ENCODE data around the gene PSMD13. TPM values are rescaled to one million over a fixed set of nuclear protein-coding genes. Genes with fewer than 3 reads are reported as not detected.

The PSMD13 gene
- total and polyA plus RNA-seq, 2 of the 4 experiments (the other 2 are of a cell fraction), result 177 to 217 TPM

DNA sequence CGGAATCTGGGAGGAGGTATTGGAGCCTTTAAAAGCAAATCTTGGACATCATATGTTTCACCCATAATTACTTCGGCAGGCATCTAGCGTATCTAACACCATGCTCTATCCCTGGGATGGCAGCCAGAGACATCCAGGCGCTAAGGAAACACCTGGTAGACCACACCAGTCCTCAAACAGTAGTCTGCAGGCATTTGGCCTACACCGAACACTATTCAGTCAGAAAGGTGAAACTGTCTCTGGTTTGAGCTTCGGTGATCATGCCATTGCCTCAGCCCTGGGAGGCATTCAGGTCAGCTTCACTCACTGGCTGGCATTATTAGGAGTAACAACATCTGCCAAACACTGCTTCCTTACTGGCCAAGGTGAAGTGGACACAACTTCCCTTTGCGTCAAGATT is 12.4 kb upstream of the PSMD13 start:
- Histone ChIP-seq H2BK120ac (ENCODE audit: low read depth, low read length) (no peak overlapping the region), H2BK5ac (ENCODE audit: low read depth, low read length, poor library complexity, severe bottlenecking) (no peak overlapping the region), H3K4me3 (ENCODE audit: insufficient read depth, low read depth, low read length) (no peak overlapping the region), H2AFZ (replicated peaks; ENCODE audit: low read length, poor library complexity) (no peak overlapping the region), H3K9me1 (ENCODE audit: insufficient read depth, low read length) (no peaks in the 10 kb centered on the region), H3K9me3 (ENCODE audit: control insufficient read depth, insufficient read depth, low read length) (no peaks in the 10 kb centered on the region), H3K79me1 (ENCODE audit: low read depth in 1 of 2, low read length in 2 of 2) (peaks cover 8 to 24% of the 10 kb centered on the region in 2 experiments; a peak in 3 of 4 replicates), H2BK15ac (ENCODE audit: low read depth, low read length) (no peak overlapping the region; the same call in 2 of the 3 replicates), H3K36me3 (ENCODE audit: control insufficient read depth, insufficient read depth, low read length) (peaks cover 8% of the 10 kb centered on the region), H2AK9ac (replicated peaks; ENCODE audit: low read depth, low read length, poor library complexity) (no peak overlapping the region), H4K5ac (ENCODE audit: low read depth, low read length) (no peak overlapping the region), H4K8ac (ENCODE audit: low read depth in 2 of 2, low read length in 2 of 2) (no peak overlapping the region), H3K18ac (ENCODE audit: low read depth, low read length) (no peak overlapping the region), H4K91ac (ENCODE audit: insufficient read depth, low read depth, low read length) (no peak overlapping the region), H3K9ac (ENCODE audit: low read depth, low read length) (no peak overlapping the region), H4K20me1 (ENCODE audit: insufficient read depth, low read length) (peaks cover 3% of the 10 kb centered on the region; the same call in 1 of the 2 replicates), H3K4me1 (ENCODE audit: control insufficient read depth, insufficient read depth, low read length) (peaks cover 3% of the 10 kb centered on the region; the same call in 1 of the 2 replicates), H3K27ac (ENCODE audit: insufficient read depth, low read length) (no peak overlapping the region), H3K4me2 (ENCODE audit: low read depth, low read length) (no peak overlapping the region), H3K56ac (ENCODE audit: extremely low read depth, insufficient read depth, low read length) (0 out of 2 replicates have a peak overlapping the region, but pooled peaks have one; percentile 23), H3K27me3 (ENCODE audit: control insufficient read depth, insufficient read depth, low read length) (no peaks in the 10 kb centered on the region), H3K23ac (ENCODE audit: low read depth, low read length) (no peak overlapping the region), H3K14ac (replicated peaks; ENCODE audit: low read depth, low read length) (no peak overlapping the region), H3K4ac (ENCODE audit: low read depth, low read length) (no peak overlapping the region), H2AK5ac (ENCODE audit: low read depth, low read length) (no peak overlapping the region), H2BK20ac (ENCODE audit: low read depth, low read length) (no peak overlapping the region)
- ChIA-PET CTCF (interaction anchor here (0.9 kb wide), 1 partner anchor 8 kb away, joined by 3 read pairs; no protein-coding TSS in a partner anchor), POLR2A (ENCODE audit: unreplicated experiment) (no interaction called here)
- dilution Hi-C loops (cut with HindIII; ENCODE audit: low sequenced_read_pairs, unreplicated experiment) (no loop called here), in situ Hi-C loops (cut with MboI; ENCODE audit: low sequenced_read_pairs) (loop anchor here (10.0 kb wide), 1 partner anchor 60 kb away; the partner anchor contains the start of gene PGGHG), intact Hi-C loops (cut with micrococcal nuclease) (no loop called here)
- DNase-seq, result no peak
- no TSS peak for BruUV-seq (replicated peaks)
- 100% methylated on average over 2 of the region's 7 CpGs; no CpG with 5 or more reads in 1 of the 2 experiments for WGBS, 2 experiments (ENCODE audit: extremely low coverage in 2 of 2, insufficient read length in 1 of 2)
- no peak for ATAC-seq (ENCODE audit: low read depth)
- TF ChIP-seq BHLHE40 (IDR thresholded peaks at IDR 0.05; ENCODE audit: low read depth, low read length), result no peak
- no peak for TF ChIP-seq CHD1 (IDR thresholded peaks at IDR 0.05; ENCODE audit: low read depth, low read length)
- no peak for TF ChIP-seq USF2 (IDR thresholded peaks at IDR 0.05; ENCODE audit: low read depth, low read length)
- TF ChIP-seq CTCF (conservative IDR thresholded peaks at IDR 0.05; ENCODE audit: low read depth, low read length), result no peak
- no peak for TF ChIP-seq MXI1 (IDR thresholded peaks at IDR 0.05; ENCODE audit: borderline replicate concordance, low read depth, low read length)
- TF ChIP-seq NFE2L2 (IDR thresholded peaks at IDR 0.05; ENCODE audit: low read depth, low read length), result no peak
- TF ChIP-seq, protein P1, sequence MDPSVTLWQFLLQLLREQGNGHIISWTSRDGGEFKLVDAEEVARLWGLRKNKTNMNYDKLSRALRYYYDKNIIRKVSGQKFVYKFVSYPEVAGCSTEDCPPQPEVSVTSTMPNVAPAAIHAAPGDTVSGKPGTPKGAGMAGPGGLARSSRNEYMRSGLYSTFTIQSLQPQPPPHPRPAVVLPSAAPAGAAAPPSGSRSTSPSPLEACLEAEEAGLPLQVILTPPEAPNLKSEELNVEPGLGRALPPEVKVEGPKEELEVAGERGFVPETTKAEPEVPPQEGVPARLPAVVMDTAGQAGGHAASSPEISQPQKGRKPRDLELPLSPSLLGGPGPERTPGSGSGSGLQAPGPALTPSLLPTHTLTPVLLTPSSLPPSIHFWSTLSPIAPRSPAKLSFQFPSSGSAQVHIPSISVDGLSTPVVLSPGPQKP (IDR thresholded peaks at IDR 0.05; ENCODE audit: borderline replicate concordance, low read depth, low read length), result no peak
- TF ChIP-seq CEBPB (IDR thresholded peaks at IDR 0.05; ENCODE audit: low read depth, low read length), result no peak
- no peak for TF ChIP-seq POLR2A (IDR thresholded peaks at IDR 0.05; ENCODE audit: low read depth, low read length)
- TF ChIP-seq SMC3 (IDR thresholded peaks at IDR 0.05; ENCODE audit: low read depth, low read length), result no peak
- TF ChIP-seq FOS (IDR thresholded peaks at IDR 0.05; ENCODE audit: low read depth, low read length), result no peak
- no peak for TF ChIP-seq RFX5 (IDR thresholded peaks at IDR 0.05; ENCODE audit: low read depth, low read length)
- TF ChIP-seq RCOR1 (IDR thresholded peaks at IDR 0.05; ENCODE audit: insufficient replicate concordance, low read length), result no peak
- TF ChIP-seq MAFK (IDR thresholded peaks at IDR 0.05; ENCODE audit: low read depth, low read length), result no peak
- TF ChIP-seq RAD21 (IDR thresholded peaks at IDR 0.05; ENCODE audit: low read length), result no peak
